Measurements from ENCODE around the gene TMIE. TPM values are rescaled to one million over a fixed set of nuclear protein-coding genes. Genes with fewer than 3 reads are reported as not detected.

TMIE gene
- total and polyA plus RNA-seq, 2 of the 8 experiments (the other 6 are each of a cell fraction or from before 2014, with no cell fraction given), result 0.45 to 0.67 TPM

GRCh38 chr3:46722443-46722842 is 21.3 kb downstream of the TMIE start:
- Histone ChIP-seq H3K56ac (replicated peaks; ENCODE audit: insufficient read length, low read depth, low read length) (no peak overlapping the region), H2AK5ac (ENCODE audit: low read depth, low read length) (no peak overlapping the region), H3K4me3 (ENCODE audit: extremely low read depth in 1 of 4, insufficient read depth in 2 of 4, low read depth in 3 of 4, low read length in 4 of 4) (no peak overlapping the region), H3K79me1 (ENCODE audit: low read depth, low read length) (no peaks in the 10 kb centered on the region), H2BK15ac (ENCODE audit: low read length) (no peak overlapping the region), H3K27me3 (replicated peaks in 1 of 4; ENCODE audit: control insufficient read depth in 3 of 4, extremely low read depth in 1 of 4, insufficient read depth in 3 of 4, low read length in 3 of 4) (no peaks in the 10 kb centered on the region), H4K20me1 (replicated peaks in 1 of 2; ENCODE audit: control insufficient read depth in 1 of 2, insufficient read depth in 2 of 2, low read length in 2 of 2) (no peaks in the 10 kb centered on the region), H4K91ac (replicated peaks; ENCODE audit: insufficient read length, low read length) (no peak overlapping the region), H2BK20ac (ENCODE audit: low read length) (no peak overlapping the region), H3K9ac (replicated peaks in 1 of 4; ENCODE audit: extremely low read depth in 1 of 4, low read depth in 3 of 4, low read length in 3 of 4) (no peak overlapping the region), H2BK12ac (ENCODE audit: low read depth, low read length) (no peak overlapping the region), H2BK5ac (ENCODE audit: low read depth, low read length) (no peak overlapping the region), H3K14ac (ENCODE audit: insufficient read length) (no peak overlapping the region), H4K5ac (ENCODE audit: insufficient read length, low read depth, low read length) (no peak overlapping the region), H3K4me1 (replicated peaks in 1 of 4; ENCODE audit: control insufficient read depth in 3 of 4, insufficient read depth in 4 of 4, low read length in 3 of 4) (peaks cover 0 to 5% (median 0%) of the 10 kb centered on the region in 4 experiments; a peak in 2 of 7 replicates), H3K23ac (ENCODE audit: insufficient read length) (no peak overlapping the region), H3K23me2 (ENCODE audit: low read depth, low read length) (no peaks in the 10 kb centered on the region), H3K79me2 (ENCODE audit: control insufficient read depth in 1 of 2, insufficient read depth in 2 of 2, low read length in 2 of 2) (no peaks in the 10 kb centered on the region), H3K4ac (replicated peaks; ENCODE audit: insufficient read length, low read depth, low read length) (no peak overlapping the region), H2BK120ac (replicated peaks; ENCODE audit: low read depth, low read length) (no peak overlapping the region), H2AFZ (ENCODE audit: low read length) (no peak overlapping the region), H3K18ac (ENCODE audit: extremely low read depth, low read length) (no peak overlapping the region), H4K8ac (ENCODE audit: extremely low read depth, insufficient read depth, low read length) (no peak overlapping the region), H3K27ac (ENCODE audit: low read depth, low read length) (no peak overlapping the region), H3K36me3 (ENCODE audit: control insufficient read depth in 2 of 4, insufficient read depth in 4 of 4, low read length in 3 of 4) (no peaks in the 10 kb centered on the region), H3K9me3 (ENCODE audit: insufficient read depth in 2 of 2, low read depth in 1 of 2, low read length in 1 of 2) (no peaks in the 10 kb centered on the region; a peak in 1 of 4 replicates), H3K4me2 (ENCODE audit: insufficient read depth in 1 of 2, low read depth in 2 of 2, low read length in 2 of 2) (no peak overlapping the region)
- FAIRE-seq (no peak), DNase-seq (ENCODE audit: low read depth in 1 of 2, low spot score in 2 of 2) (no peak)
- CTCF ChIA-PET (ENCODE audit: partially characterized antibody), result interaction anchor here (1.2 to 4.0 kb wide), 3 partner anchors 13 to 26 kb away, joined by 3 to 12 read pairs (median 6); no protein-coding TSS in a partner anchor
- WGBS, 2 experiments (ENCODE audit: extremely low coverage in 1 of 2, insufficient coverage in 1 of 2, insufficient read length in 1 of 2, insufficient replicate concordance in 2 of 2, low coverage in 1 of 2, low lambda C conversion rate in 2 of 2, missing lambda C conversion rate in 1 of 2), result 96% methylated on average over 5 of the region's 5 CpGs; no CpG with 5 or more reads in 1 of the 2 experiments
- POLR2A ChIA-PET (ENCODE audit: partially characterized antibody), result no interaction called here
- TF ChIP-seq RXRA (IDR thresholded peaks at IDR 0.05; ENCODE audit: insufficient read depth, low read depth, low read length) (no peak), CEBPB (IDR thresholded peaks at IDR 0.05; ENCODE audit: low read depth, low read length) (no peak), SP2 (IDR thresholded peaks at IDR 0.05; ENCODE audit: low read length) (no peak), E2F6 (IDR thresholded peaks at IDR 0.05) (no peak), MAFK (IDR thresholded peaks at IDR 0.05; ENCODE audit: low read depth, low read length) (no peak), CTBP2 (IDR thresholded peaks at IDR 0.05; ENCODE audit: borderline replicate concordance, insufficient read depth, insufficient read length, low read length) (no peak), RAD21 (IDR thresholded peaks at IDR 0.05 in 1 of 2, conservative IDR thresholded peaks at IDR 0.05 in 1 of 2; ENCODE audit: low read depth in 2 of 2, low read length in 2 of 2) (no peak), BACH1 (IDR thresholded peaks at IDR 0.05; ENCODE audit: low read length) (no peak), JUN (IDR thresholded peaks at IDR 0.05; ENCODE audit: low read depth, low read length) (no peak), TEAD4 (IDR thresholded peaks at IDR 0.05; ENCODE audit: low read depth, low read length) (no peak), CHD2 (IDR thresholded peaks at IDR 0.05; ENCODE audit: low read length) (no peak), TBP (IDR thresholded peaks at IDR 0.05; ENCODE audit: low read depth, low read length) (no peak), SP1 (IDR thresholded peaks at IDR 0.05; ENCODE audit: low read depth, low read length) (no peak), POLR2AphosphoS5 (IDR thresholded peaks at IDR 0.05; ENCODE audit: low read depth, low read length) (no peak), HDAC2 (IDR thresholded peaks at IDR 0.05; ENCODE audit: borderline replicate concordance in 1 of 2, low read depth in 2 of 2, low read length in 2 of 2) (no peak)
